HG03064 (cell line): ENCODE data around the gene SPRR2D.
"Not testable (repeated sequence)": the region's sequence is repeated elsewhere in the genome, so short reads cannot be mapped to it uniquely, and the experiment has no call there.

ENCODE experiments used
- ATAC-seq: cut with Tn5 transposase; IDR thresholded peaks from one replicate; pipeline ENCODE4 v1.9.1; 2021; ENCODE audit warnings: low read depth; ENCODE audit not compliant: unreplicated experiment

SPRR2D gene

GRCh38 chr1:153040950-153041631 lies at the start of gene SPRR2D:
Gene SPRR2D, minus strand, starts transcription at chr1:153041120. Its CDS starts 774 bp downstream, at chr1:153040346.
- no peak for ATAC-seq

DNA sequence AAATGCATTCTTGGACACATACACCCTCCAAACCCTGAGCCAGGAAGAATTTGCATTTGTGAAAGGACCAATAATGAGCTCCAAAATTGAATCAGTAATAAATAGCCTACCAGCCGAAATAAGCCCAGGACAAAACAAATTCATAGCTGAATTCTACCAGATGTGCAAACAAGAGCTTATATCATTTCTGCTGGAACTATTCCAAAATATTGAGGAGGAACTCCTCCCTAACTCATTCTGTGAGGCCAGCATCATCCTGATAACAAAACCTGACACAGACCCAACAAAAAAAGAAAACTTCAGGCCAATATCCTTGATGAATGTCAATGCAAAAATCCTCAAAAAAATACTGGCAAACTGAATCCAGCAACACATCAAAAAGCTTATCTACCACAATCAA lies 46.7 kb upstream of the SPRR2D start:
- no peak for ATAC-seq

- no peak for ATAC-seq
Measured at GRCh38 chr1:153081736-153082135, 40.8 kb upstream of the SPRR2D start.

DNA sequence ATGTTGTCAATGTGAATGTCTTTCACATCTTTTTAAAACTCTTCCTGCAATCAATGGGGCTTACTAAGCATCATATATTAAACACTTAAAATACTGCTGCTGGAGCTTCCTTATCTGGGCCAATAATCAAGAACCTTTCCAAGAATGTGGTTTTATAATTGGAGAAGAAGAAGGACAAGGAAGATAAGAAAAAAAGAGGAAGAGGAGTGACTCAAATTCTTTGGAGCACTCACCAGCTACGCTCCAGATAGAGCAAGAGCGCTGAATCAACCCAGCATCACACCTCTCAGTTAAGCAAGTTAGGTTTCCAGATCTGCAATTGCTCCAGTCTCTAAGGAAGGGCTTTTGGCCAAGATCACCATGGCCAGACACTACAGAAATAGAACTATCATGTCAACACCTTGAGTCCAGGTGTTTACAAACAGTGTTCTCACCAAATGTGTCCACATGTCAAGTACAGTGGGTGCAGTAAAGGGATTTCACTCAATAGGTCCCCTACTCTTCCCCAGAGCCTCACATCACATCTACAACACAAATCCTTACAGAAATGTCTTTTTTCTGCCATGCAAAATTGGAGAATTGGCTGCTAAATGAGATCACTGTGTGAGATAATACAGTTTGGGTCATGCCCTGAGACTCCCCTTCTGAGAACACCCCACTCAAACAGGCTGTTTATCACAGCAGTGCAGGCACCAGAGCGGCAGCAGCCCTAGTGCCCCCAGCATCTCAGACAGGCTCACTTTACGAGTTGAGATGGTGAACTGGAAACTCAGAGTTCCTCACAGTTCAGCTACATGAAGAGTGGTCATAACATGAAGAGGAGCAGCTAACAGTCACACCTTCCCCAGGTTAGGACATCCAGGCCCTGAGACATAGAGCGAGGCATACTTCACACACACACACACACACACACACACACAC lies 32.1 kb upstream of the SPRR2D start:
- no peak for ATAC-seq

DNA sequence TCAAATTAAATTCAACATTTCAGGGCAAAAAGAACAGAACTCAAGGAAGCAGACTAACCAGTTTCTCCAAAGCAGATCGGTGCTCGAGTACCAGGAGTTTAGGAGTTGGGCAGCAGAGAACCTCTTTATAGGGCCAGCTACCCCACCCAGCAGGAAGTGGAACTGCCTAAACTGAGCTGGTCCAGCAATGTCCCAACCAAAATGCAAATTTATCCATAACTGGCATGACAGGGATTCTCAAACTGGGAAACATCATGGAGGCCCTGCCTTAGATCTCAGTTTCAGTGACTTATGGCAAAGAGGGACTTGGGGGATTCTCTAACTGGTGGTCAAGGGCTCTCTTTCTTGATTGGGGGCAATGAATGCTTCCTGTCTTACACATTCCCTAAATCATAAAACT lies 30.6 kb upstream of the SPRR2D start, which contains the start of gene SPRR2B:
SPRR2B (minus strand) TSS at position 101 of the 400 bp plus-strand sequence. CDS start 772 bp downstream, outside the sequence.
- ATAC-seq = no peak

DNA sequence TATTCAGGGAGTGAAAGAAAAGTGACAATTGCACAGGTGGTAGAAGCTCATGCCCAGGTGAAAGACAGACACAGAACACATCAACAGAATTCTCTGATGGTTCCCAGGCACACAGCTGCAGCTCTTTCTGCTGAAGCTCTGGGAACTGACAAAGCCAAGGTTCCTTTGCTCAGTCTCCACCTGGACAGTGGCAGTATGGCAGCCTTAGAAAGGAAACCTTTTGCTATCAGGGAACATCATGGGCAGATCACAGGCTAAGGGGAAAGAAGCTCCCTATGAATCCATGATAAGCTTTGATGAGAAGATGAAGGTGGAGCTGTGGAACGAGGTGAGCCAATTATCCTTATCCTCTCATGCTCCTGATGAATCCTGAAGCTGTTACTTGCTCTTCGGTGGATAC lies 29.3 kb upstream of the SPRR2D start:
- ATAC-seq = no peak

DNA sequence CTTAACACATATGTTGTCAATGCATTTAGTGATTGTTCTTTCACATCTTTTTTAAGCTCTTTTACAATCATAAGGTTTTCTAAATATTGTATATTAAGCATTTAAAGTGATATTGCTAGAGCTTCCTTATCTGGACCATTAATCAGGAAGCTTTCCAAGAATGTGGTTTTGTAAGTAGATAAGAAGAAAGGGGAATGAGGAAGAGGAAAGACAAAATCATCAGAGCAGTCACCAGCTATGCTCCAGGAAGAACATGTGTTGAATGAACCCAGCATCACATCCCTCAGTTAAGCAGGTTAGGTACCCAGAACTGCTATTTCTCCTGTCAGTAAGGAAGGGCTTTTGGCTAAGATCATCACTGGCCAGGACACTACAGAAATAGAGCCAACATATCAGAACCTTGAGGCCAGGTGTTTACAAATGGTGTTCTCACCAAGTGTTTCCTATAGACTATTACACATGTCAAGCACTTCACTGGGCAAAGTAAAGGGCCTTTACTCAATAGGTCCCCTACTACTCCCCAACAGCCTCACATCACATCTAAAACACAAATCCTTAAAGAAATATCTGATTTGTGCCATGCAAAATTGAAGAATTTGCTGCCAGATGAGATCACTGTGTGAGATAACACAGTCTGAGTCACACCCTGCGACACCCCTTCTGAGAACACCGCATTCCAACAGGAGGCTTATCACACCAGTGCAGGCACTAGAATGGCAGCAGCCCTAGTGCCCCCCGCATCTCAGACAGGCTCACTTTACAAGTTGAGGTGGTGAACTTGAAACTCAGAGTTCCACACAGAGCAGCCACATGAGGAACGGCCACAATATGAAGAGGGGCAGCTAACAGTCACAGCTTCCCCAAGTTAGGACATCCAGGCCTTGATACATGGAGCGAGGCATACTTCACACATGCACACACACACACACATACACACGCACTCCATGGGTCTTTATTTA lies 18.2 kb upstream of the SPRR2D start:
- no peak for ATAC-seq

GRCh38 chr1:153058154-153058553 lies 17.2 kb upstream of the SPRR2D start:
- no peak for ATAC-seq

GRCh38 chr1:153057375-153057774 lies 16.5 kb upstream of the SPRR2D start, which contains the start of gene SPRR2A:
Gene SPRR2A, minus strand, starts transcription at chr1:153057512. Its CDS starts 777 bp downstream, at chr1:153056735.
- no peak for ATAC-seq

DNA sequence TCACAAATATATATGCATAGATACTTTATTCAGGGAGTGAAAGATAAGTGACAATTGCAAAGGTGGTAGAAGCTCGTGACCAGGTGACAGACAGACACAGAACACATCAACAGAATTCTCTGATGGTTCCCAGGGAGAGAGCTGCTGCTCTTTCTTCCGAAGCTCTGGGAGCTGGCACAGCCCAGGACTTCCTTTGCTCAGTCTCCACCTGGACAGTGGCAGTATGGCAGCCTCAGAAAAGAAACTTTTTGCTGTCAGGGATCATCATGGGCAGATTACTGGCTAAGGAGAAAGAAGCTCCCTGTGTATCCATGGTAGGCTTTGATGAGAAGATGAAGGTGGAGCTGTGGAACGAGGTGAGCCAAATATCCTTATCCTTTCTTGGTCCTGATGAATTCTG lies 15.2 kb upstream of the SPRR2D start:
- not testable (repeated sequence) for ATAC-seq

- no peak for ATAC-seq
Measured at GRCh38 chr1:153049211-153049610, 8.3 kb upstream of the SPRR2D start.

DNA sequence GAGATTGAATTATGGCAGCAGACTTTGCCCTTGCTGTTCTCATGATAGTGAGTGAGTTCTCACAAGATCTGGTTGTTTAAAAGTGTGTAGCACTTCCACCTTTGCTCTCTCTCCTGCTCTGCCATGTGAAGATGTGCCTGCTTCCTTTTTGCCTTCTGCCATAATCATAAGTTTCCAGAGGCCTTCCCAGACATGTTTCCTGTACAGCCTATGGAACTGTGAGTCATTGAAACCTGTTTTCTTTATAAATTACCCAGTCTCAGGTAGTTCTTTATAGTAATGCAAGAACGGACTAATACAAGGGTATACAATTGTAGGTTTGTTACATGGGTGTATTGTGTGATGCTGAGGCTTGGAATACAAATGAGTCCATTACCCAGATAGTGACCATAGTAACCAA lies 5.7 kb downstream of the SPRR2D start:
- no peak for ATAC-seq

GRCh38 chr1:153032677-153033308 lies 8.1 kb downstream of the SPRR2D start:
- no peak for ATAC-seq

- no peak for ATAC-seq
Measured at GRCh38 chr1:153032073-153032472, 8.8 kb downstream of the SPRR2D start.

DNA sequence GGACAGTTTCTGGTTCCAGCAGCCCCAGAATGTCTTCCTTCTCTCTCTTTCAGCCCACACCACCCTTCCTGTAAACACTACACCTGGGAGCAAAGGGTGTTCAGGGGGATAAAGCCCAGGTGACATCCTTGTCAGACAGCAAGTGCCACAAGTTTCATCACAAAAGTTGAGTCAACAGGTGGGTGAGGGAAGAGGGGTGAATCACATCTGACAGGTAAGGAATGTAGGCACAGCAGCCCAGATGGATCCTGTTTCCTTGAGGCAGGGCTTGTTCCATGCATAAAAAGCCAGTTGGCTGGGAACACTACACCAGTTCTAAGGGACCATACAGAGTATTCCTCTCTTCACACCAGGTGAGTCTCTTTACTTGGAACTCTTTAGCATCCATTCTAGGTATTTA lies 10.0 kb downstream of the SPRR2D start, which contains the start of gene SPRR1B:
SPRR1B (plus strand) TSS at position 309 of the 400 bp plus-strand sequence. CDS start 1,143 bp downstream, outside the sequence.
- ATAC-seq = no peak

DNA sequence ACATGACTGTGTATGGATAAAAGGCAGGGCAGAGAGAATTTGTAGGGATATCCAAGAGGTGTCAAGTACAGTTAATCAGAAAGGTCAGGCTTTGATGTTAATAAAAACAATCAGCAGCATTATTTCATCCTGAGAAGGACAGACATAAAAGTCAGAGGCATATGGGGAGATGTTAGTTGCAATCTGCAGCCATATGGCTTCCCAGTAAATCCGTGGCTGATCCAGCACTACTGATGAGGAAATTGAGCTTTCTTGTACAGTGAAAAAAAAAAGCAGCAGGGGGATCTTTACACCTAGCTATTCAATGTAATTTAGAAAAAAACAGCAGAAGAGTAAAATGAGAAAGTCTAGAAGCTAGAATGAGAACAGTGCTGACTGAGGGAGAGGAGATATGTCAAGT lies 12.2 kb downstream of the SPRR2D start:
- ATAC-seq = no peak

DNA sequence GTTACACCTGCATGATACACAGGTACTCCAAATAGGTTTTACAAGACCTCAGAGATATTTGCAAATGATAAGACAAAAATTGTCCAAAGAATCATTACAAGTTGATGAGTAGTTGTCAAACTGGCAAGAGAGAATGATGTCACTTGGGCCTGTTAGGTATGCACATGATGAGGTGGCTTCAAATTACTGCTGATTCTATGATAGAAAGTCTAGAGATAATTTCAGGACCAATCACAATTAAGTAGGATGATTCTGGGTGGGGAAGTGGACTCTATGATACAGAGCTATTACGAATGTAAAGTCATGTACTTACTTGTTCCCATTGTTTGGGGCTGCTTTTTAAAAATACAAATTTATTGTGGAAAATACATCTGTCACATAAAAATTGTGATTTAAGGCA lies 15.1 kb downstream of the SPRR2D start:
- no peak for ATAC-seq

DNA sequence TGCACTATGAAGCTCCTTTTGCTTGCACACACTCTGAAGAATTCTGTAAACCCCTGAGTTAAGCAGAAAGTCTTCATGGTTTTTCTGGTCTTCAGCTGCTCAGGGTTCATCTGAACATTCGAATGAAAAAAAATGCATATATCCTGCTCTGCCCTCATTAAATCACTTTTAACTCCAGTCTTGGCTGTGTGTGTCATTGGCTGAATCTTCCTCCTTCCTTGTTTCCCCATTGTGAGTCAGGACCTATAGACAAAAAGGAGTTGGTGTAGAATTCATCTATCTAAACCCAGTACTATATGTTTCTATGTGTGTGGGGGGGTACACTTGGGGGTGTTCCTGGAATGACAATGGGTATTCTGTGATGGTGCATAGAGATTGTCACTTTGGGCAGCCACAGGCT lies 16.5 kb downstream of the SPRR2D start:
- ATAC-seq = no peak

DNA sequence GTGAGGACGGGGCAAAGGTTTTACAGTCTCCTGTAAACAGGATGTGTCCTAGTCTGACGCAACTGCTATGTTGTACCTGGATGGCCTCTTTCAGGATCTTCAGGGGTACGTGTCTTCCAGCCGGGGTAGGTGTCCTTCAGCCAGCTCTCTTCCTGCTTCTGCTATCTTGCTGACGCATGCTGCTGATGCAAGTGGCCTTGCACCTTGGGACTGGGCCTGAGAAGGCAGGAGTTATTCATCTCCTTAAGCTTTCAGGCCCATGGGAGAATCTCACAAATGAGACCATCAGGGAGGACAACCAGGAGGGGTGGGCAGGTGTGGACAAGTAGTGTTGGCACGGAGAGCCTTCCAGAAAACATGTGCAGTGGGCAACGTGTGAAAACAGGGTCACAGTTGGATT lies 17.8 kb downstream of the SPRR2D start:
- ATAC-seq = no peak

DNA sequence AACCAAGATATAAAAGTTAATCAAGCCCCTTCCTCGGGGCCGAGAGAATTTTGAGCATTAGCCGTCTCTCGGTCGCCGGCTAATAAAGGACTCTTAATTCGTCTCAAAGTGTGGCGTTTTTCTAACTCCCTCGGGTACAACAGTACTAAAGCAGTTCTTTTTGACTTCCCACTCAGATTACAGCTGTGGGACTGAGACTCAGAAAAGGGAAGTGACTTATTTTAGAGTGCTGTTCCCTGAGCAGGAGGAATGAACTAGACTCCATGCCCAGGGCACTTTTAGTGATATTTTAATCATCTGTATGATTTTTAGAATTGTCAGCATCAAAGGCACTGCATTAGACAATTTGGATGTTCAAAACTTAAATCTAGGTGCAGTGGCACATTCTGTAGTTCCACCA lies 18.6 kb downstream of the SPRR2D start:
- not testable (repeated sequence) for ATAC-seq
